HepG2 (cell line): ENCODE measurements around the gene SLC26A9. TPM values are rescaled to one million over a fixed set of nuclear protein-coding genes. Genes with fewer than 3 reads are reported as not detected.

Source experiments
- FOSL2 ChIP-seq: sonication (generic); formaldehyde crosslinking; IDR thresholded peaks from 2 replicates; pipeline ENCODE4 v1.4.0; 2020; ENCODE audit warnings: missing genetic modification reagents
- HOXA3 ChIP-seq: sonication (generic); formaldehyde crosslinking; IDR thresholded peaks from 2 replicates; pipeline ENCODE4 v1.5.0; 2020; ENCODE audit warnings: missing genetic modification reagents
- REPIN1 ChIP-seq: sonication (generic); formaldehyde crosslinking; IDR thresholded peaks from 2 replicates; pipeline ENCODE4 v1.8.0; 2022; ENCODE audit warnings: missing genetic modification reagents, low read depth, mild to moderate bottlenecking, borderline replicate concordance
- SOX5 ChIP-seq: IDR thresholded peaks from 2 replicates; pipeline ENCODE4 v1.6.1; 2016; ENCODE audit warnings: borderline replicate concordance
- TAF15 ChIP-seq: fragments of 200-400 bp; formaldehyde crosslinking; IDR thresholded peaks from one replicate; pipeline ENCODE4 v1.6.1; 2018; ENCODE audit warnings: mild to moderate bottlenecking, low read depth, low read length; ENCODE audit not compliant: poor library complexity, severe bottlenecking
- THYN1 ChIP-seq: sonication (generic); formaldehyde crosslinking; IDR thresholded peaks from 2 replicates; pipeline ENCODE4 v1.8.1; 2023; ENCODE audit warnings: low read depth, mild to moderate bottlenecking, moderate library complexity, missing genetic modification reagents, borderline replicate concordance
- ZNF24 ChIP-seq: fragments of 450-650 bp; IDR thresholded peaks from 2 replicates; pipeline ENCODE4 v1.6.1; 2017; ENCODE audit warnings: antibody characterized with exemption, mild to moderate bottlenecking
- ZNF558 ChIP-seq: sonication (generic); formaldehyde crosslinking; IDR thresholded peaks from 2 replicates; pipeline ENCODE4 v1.9.0; 2022; ENCODE audit warnings: mild to moderate bottlenecking, missing genetic modification reagents, borderline replicate concordance
- ZNF772 ChIP-seq: sonication (generic); formaldehyde crosslinking; IDR thresholded peaks from 2 replicates; pipeline ENCODE4 v1.5.0; 2020; ENCODE audit warnings: mild to moderate bottlenecking, missing genetic modification reagents
- ZNF839 ChIP-seq: sonication (generic); formaldehyde crosslinking; IDR thresholded peaks from 2 replicates; pipeline ENCODE4 v1.4.0; 2020; ENCODE audit warnings: missing genetic modification reagents, mild to moderate bottlenecking, borderline replicate concordance
- polyA plus RNA-seq, 8 experiments: library from polyadenylated mRNA; depleted of rRNA in 3 of 8; stranded (reverse) in 7 of 8; unstranded in 1 of 8; fragments of >200 nt; fragmentation: Illumina TruSeq in 4 of 8; extraction: Trizol in 4 of 8; gene quantifications; 2 replicates each; pipeline versions ENCODE4 v1.2.1 to v1.2.3, GENCODE V29; 2011 to 2016; ENCODE audit warnings: low read depth in 4 of 8, missing spikeins in 1 of 8, mixed read lengths in 1 of 8; ENCODE audit not compliant: insufficient read depth in 1 of 8
- total RNA-seq, 5 experiments: library from RNA; depleted of rRNA; stranded (reverse); fragments of >200 nt; fragmentation: Illumina TruSeq; extraction: Trizol; gene quantifications; 2 replicates each; pipeline ENCODE4 v1.2.3, GENCODE V29; 2016; ENCODE audit warnings: low read depth in 1 of 5
- TF ChIP-seq, protein P1 (sequence below): sonication (generic); formaldehyde crosslinking; conservative IDR thresholded peaks from 2 replicates; pipeline ENCODE4 v1.4.0; 2020; ENCODE audit warnings: mild to moderate bottlenecking, missing genetic modification reagents, moderate library complexity
- TF ChIP-seq, protein P2 (sequence below): sonication (generic); formaldehyde crosslinking; IDR thresholded peaks from 2 replicates; pipeline ENCODE4 v1.8.0; 2022; ENCODE audit warnings: mild to moderate bottlenecking, missing genetic modification reagents, moderate library complexity
- TF ChIP-seq, protein P3 (sequence below): sonication (generic); formaldehyde crosslinking; IDR thresholded peaks from 2 replicates; pipeline ENCODE4 v1.5.0; 2020; ENCODE audit warnings: mild to moderate bottlenecking, missing genetic modification reagents, moderate library complexity
- TF ChIP-seq, protein P4 (sequence below): sonication (generic); formaldehyde crosslinking; IDR thresholded peaks from 2 replicates; pipeline ENCODE4 v1.4.0; 2020; ENCODE audit warnings: missing genetic modification reagents
- TF ChIP-seq, protein P5 (sequence below): sonication (generic); formaldehyde crosslinking; IDR thresholded peaks from 2 replicates; pipeline ENCODE4 v1.5.0; 2020; ENCODE audit warnings: missing genetic modification reagents
- TF ChIP-seq, protein P6 (sequence below): sonication (generic); formaldehyde crosslinking; IDR thresholded peaks from 2 replicates; pipeline ENCODE4 v1.5.0; 2020; ENCODE audit warnings: missing genetic modification reagents
- TF ChIP-seq, protein P7 (sequence below), 2 experiments: sonication (generic) in 1 of 2; formaldehyde crosslinking in 1 of 2; IDR thresholded peaks; 2 replicates each; pipeline versions ENCODE4 v1.5.1 to v1.6.1; 2011 to 2020; ENCODE audit warnings: borderline replicate concordance in 1 of 2, low read depth in 1 of 2, low read length in 1 of 2, mild to moderate bottlenecking in 1 of 2, missing genetic modification reagents in 1 of 2, moderate library complexity in 1 of 2

The SLC26A9 gene
- total and polyA plus RNA-seq, 2 of the 13 experiments (the other 11 are each of a cell fraction or from before 2014, with no cell fraction given): 0.11 to 0.15 TPM

DNA sequence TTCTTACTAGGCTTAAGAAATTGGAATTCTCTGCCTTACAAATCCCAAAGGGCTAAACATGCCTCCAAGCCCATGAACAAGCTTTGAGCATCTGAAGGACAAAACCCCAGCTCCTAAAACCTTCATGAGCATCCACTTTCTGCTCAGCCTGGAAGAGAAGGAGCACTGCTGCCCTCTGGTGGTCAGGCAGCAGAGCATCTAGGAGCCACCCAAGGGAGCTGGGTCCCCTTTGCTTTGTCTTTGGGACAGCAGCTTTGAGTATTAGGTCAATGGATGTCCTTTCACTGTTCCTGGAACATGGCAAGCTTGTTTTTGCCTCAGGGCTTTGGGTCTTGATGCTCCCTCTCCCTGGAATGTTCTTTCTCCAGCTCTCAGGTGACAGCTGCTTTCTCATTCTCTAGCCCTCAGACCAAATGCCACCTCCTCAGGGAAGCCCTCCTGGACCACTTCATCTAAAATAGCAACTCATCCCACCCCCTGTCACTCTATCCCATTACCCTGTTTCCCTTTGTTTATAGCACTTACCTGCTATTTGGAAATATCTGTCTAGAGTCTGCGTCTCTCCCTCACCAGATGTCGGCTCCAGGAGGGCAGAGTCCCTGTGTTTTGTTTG lies 34.3 kb upstream of the SLC26A9 start (continued):
- TF ChIP-seq THYN1 (CRISPR knock-in tag): no peak
- TF ChIP-seq ZNF839: no peak
- no peak for TF ChIP-seq ZNF24
- no peak for TF ChIP-seq HOXA3
- no peak for TF ChIP-seq ZNF558 (CRISPR knock-in tag)
- TF ChIP-seq, protein P1, sequence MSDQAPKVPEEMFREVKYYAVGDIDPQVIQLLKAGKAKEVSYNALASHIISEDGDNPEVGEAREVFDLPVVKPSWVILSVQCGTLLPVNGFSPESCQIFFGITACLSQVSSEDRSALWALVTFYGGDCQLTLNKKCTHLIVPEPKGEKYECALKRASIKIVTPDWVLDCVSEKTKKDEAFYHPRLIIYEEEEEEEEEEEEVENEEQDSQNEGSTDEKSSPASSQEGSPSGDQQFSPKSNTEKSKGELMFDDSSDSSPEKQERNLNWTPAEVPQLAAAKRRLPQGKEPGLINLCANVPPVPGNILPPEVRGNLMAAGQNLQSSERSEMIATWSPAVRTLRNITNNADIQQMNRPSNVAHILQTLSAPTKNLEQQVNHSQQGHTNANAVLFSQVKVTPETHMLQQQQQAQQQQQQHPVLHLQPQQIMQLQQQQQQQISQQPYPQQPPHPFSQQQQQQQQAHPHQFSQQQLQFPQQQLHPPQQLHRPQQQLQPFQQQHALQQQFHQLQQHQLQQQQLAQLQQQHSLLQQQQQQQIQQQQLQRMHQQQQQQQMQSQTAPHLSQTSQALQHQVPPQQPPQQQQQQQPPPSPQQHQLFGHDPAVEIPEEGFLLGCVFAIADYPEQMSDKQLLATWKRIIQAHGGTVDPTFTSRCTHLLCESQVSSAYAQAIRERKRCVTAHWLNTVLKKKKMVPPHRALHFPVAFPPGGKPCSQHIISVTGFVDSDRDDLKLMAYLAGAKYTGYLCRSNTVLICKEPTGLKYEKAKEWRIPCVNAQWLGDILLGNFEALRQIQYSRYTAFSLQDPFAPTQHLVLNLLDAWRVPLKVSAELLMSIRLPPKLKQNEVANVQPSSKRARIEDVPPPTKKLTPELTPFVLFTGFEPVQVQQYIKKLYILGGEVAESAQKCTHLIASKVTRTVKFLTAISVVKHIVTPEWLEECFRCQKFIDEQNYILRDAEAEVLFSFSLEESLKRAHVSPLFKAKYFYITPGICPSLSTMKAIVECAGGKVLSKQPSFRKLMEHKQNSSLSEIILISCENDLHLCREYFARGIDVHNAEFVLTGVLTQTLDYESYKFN: no peak
- TF ChIP-seq, protein P2, sequence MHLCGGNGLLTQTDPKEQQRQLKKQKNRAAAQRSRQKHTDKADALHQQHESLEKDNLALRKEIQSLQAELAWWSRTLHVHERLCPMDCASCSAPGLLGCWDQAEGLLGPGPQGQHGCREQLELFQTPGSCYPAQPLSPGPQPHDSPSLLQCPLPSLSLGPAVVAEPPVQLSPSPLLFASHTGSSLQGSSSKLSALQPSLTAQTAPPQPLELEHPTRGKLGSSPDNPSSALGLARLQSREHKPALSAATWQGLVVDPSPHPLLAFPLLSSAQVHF (CRISPR knock-in tag): no peak
- no peak for TF ChIP-seq FOSL2 (CRISPR knock-in tag)
- TF ChIP-seq, protein P3, sequence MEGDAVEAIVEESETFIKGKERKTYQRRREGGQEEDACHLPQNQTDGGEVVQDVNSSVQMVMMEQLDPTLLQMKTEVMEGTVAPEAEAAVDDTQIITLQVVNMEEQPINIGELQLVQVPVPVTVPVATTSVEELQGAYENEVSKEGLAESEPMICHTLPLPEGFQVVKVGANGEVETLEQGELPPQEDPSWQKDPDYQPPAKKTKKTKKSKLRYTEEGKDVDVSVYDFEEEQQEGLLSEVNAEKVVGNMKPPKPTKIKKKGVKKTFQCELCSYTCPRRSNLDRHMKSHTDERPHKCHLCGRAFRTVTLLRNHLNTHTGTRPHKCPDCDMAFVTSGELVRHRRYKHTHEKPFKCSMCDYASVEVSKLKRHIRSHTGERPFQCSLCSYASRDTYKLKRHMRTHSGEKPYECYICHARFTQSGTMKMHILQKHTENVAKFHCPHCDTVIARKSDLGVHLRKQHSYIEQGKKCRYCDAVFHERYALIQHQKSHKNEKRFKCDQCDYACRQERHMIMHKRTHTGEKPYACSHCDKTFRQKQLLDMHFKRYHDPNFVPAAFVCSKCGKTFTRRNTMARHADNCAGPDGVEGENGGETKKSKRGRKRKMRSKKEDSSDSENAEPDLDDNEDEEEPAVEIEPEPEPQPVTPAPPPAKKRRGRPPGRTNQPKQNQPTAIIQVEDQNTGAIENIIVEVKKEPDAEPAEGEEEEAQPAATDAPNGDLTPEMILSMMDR (CRISPR knock-in tag): peak; percentile 93
- no peak for TF ChIP-seq ZNF772 (CRISPR knock-in tag)
- no peak for TF ChIP-seq TAF15
- TF ChIP-seq, protein P4, sequence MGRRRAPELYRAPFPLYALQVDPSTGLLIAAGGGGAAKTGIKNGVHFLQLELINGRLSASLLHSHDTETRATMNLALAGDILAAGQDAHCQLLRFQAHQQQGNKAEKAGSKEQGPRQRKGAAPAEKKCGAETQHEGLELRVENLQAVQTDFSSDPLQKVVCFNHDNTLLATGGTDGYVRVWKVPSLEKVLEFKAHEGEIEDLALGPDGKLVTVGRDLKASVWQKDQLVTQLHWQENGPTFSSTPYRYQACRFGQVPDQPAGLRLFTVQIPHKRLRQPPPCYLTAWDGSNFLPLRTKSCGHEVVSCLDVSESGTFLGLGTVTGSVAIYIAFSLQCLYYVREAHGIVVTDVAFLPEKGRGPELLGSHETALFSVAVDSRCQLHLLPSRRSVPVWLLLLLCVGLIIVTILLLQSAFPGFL (CRISPR knock-in tag): no peak
- TF ChIP-seq, protein P5, sequence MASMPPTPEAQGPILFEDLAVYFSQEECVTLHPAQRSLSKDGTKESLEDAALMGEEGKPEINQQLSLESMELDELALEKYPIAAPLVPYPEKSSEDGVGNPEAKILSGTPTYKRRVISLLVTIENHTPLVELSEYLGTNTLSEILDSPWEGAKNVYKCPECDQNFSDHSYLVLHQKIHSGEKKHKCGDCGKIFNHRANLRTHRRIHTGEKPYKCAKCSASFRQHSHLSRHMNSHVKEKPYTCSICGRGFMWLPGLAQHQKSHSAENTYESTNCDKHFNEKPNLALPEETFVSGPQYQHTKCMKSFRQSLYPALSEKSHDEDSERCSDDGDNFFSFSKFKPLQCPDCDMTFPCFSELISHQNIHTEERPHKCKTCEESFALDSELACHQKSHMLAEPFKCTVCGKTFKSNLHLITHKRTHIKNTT (CRISPR knock-in tag): no peak
- TF ChIP-seq REPIN1: peak; percentile 18; the same call in 1 of the 2 replicates
- TF ChIP-seq, protein P6, sequence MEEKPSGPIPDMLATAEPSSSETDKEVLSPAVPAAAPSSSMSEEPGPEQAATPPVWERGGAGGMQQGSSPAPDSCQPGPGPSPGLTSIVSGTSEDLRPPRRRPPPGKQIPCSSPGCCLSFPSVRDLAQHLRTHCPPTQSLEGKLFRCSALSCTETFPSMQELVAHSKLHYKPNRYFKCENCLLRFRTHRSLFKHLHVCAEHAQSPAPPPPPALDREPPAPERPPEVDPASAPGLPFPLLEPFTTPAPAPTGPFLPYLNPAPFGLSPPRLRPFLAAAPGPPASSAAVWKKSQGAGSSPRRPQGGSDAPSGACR (CRISPR knock-in tag): no peak
- TF ChIP-seq, protein P7, sequence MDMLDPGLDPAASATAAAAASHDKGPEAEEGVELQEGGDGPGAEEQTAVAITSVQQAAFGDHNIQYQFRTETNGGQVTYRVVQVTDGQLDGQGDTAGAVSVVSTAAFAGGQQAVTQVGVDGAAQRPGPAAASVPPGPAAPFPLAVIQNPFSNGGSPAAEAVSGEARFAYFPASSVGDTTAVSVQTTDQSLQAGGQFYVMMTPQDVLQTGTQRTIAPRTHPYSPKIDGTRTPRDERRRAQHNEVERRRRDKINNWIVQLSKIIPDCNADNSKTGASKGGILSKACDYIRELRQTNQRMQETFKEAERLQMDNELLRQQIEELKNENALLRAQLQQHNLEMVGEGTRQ (IDR thresholded peaks at IDR 0.05; ENCODE audit: low read depth, low read length): no peak
- TF ChIP-seq, protein P7 (CRISPR knock-in tag; IDR thresholded peaks at IDR 0.05; ENCODE audit: borderline replicate concordance): no peak
- TF ChIP-seq SOX5: no peak
